ENCODE measurements around the gene ABCB8. TPM values are rescaled to one million over a fixed set of nuclear protein-coding genes. Genes with fewer than 3 reads are reported as not detected.
A peak's percentile ranks its signal among the peaks of the same experiment; 100 is the strongest.

ABCB8 gene
- total and polyA plus RNA-seq, 9 of the 15 experiments (the other 6 are each of a cell fraction or from before 2014, with no cell fraction given), result 7.6 to 106 (median 36.3) TPM

GRCh38 chr7:151017953-151018420 lies 10.3 kb upstream of the ABCB8 start (continued):
- TF ChIP-seq AFF1 (IDR thresholded peaks at IDR 0.05; ENCODE audit: low read depth in 1 of 2, partially characterized antibody in 2 of 2) (peak; percentile 43 to 78), ZNF696 (CRISPR knock-in tag; conservative IDR thresholded peaks at IDR 0.05) (no peak), TEAD2 (tag; IDR thresholded peaks at IDR 0.05) (no peak), TEAD4 (IDR thresholded peaks at IDR 0.05; ENCODE audit: low read length) (no peak; the same call in 1 of the 2 replicates), TEAD4 (CRISPR knock-in tag; IDR thresholded peaks at IDR 0.05; ENCODE audit: borderline replicate concordance) (no peak), PTBP1 (IDR thresholded peaks at IDR 0.05; ENCODE audit: low read depth, low read length) (0 out of 2 replicates have a peak, but pooled peaks have one; percentile 63), SNRNP70 (optimal IDR thresholded peaks at IDR 0.05; ENCODE audit: low read depth, low read length) (no peak), TFE3 (CRISPR knock-in tag; IDR thresholded peaks at IDR 0.05) (0 out of 2 replicates have a peak, but pooled peaks have one; percentile 2), POLR2A (conservative IDR thresholded peaks at IDR 0.05) (peak; percentile 68), E2F1 (CRISPR knock-in tag; IDR thresholded peaks at IDR 0.05) (peak; percentile 51; the same call in 1 of the 2 replicates)
- TF ChIP-seq, protein P1, sequence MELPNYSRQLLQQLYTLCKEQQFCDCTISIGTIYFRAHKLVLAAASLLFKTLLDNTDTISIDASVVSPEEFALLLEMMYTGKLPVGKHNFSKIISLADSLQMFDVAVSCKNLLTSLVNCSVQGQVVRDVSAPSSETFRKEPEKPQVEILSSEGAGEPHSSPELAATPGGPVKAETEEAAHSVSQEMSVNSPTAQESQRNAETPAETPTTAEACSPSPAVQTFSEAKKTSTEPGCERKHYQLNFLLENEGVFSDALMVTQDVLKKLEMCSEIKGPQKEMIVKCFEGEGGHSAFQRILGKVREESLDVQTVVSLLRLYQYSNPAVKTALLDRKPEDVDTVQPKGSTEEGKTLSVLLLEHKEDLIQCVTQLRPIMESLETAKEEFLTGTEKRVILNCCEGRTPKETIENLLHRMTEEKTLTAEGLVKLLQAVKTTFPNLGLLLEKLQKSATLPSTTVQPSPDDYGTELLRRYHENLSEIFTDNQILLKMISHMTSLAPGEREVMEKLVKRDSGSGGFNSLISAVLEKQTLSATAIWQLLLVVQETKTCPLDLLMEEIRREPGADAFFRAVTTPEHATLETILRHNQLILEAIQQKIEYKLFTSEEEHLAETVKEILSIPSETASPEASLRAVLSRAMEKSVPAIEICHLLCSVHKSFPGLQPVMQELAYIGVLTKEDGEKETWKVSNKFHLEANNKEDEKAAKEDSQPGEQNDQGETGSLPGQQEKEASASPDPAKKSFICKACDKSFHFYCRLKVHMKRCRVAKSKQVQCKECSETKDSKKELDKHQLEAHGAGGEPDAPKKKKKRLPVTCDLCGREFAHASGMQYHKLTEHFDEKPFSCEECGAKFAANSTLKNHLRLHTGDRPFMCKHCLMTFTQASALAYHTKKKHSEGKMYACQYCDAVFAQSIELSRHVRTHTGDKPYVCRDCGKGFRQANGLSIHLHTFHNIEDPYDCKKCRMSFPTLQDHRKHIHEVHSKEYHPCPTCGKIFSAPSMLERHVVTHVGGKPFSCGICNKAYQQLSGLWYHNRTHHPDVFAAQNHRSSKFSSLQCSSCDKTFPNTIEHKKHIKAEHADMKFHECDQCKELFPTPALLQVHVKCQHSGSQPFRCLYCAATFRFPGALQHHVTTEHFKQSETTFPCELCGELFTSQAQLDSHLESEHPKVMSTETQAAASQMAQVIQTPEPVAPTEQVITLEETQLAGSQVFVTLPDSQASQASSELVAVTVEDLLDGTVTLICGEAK (IDR thresholded peaks at IDR 0.05), result peak; percentile 67
- TF ChIP-seq, protein P1 (CRISPR knock-in tag; IDR thresholded peaks at IDR 0.05), result no peak

All from K562 (cell line).